Transverse colon (tissue), 4 donors: Measurements from ENCODE around the gene LY86.

Source experiments
- POLR2A ChIP-seq: fragments of 450-650 bp; IDR thresholded peaks from one replicate; pipeline ENCODE4 v1.6.1; 2016; ENCODE audit warnings: antibody characterized with exemption, mild to moderate bottlenecking, moderate library complexity
- POLR2AphosphoS5 ChIP-seq, 3 donors: sonication (generic); formaldehyde crosslinking; IDR thresholded peaks; one replicate each; pipeline ENCODE4 v1.6.1; 2016; ENCODE audit warnings: antibody characterized with exemption in 3 of 3
- TF ChIP-seq, protein P1 (sequence below), 5 experiments: fragments of 200-600 bp in 3 of 5; fragments of 450-650 bp in 2 of 5; sonication (generic) in 3 of 5; IDR thresholded peaks; 1 replicate in 2 of 5; 2 replicates in 3 of 5; pipeline ENCODE4 v1.5.1; 2016 to 2017; ENCODE audit warnings: antibody characterized with exemption in 5 of 5, inconsistent platforms in 3 of 5, mild to moderate bottlenecking in 2 of 5, moderate library complexity in 1 of 5

DNA sequence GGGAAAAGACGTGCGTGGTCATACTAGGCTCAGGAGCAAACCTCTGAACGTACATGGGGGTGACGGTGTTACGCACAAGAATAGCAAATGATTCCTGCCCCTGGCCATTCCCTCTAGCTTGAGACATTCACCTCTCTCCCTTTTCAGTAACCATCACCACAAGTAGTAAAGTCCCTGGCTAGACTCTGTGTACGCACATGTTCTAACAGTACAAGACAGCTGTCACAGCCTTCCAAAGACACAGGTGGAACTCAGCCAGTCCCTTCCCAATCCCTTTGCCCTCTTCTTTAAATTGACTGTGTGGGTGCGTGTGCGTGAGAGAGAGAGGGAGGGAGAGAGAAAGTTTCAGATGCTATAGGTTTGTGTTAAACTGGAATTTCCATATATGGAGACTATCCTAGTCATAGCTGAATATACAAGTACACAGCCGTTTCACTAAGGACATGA, 67.3 kb downstream of the LY86 start:
- TF ChIP-seq, protein P1, sequence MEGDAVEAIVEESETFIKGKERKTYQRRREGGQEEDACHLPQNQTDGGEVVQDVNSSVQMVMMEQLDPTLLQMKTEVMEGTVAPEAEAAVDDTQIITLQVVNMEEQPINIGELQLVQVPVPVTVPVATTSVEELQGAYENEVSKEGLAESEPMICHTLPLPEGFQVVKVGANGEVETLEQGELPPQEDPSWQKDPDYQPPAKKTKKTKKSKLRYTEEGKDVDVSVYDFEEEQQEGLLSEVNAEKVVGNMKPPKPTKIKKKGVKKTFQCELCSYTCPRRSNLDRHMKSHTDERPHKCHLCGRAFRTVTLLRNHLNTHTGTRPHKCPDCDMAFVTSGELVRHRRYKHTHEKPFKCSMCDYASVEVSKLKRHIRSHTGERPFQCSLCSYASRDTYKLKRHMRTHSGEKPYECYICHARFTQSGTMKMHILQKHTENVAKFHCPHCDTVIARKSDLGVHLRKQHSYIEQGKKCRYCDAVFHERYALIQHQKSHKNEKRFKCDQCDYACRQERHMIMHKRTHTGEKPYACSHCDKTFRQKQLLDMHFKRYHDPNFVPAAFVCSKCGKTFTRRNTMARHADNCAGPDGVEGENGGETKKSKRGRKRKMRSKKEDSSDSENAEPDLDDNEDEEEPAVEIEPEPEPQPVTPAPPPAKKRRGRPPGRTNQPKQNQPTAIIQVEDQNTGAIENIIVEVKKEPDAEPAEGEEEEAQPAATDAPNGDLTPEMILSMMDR (IDR thresholded peaks at IDR 0.05) = no peak
- TF ChIP-seq POLR2A (no peak), POLR2AphosphoS5 (IDR thresholded peaks at IDR 0.05) (no peak)
